Measurements from ENCODE around the gene PRR33.

Gene PRR33

DNA sequence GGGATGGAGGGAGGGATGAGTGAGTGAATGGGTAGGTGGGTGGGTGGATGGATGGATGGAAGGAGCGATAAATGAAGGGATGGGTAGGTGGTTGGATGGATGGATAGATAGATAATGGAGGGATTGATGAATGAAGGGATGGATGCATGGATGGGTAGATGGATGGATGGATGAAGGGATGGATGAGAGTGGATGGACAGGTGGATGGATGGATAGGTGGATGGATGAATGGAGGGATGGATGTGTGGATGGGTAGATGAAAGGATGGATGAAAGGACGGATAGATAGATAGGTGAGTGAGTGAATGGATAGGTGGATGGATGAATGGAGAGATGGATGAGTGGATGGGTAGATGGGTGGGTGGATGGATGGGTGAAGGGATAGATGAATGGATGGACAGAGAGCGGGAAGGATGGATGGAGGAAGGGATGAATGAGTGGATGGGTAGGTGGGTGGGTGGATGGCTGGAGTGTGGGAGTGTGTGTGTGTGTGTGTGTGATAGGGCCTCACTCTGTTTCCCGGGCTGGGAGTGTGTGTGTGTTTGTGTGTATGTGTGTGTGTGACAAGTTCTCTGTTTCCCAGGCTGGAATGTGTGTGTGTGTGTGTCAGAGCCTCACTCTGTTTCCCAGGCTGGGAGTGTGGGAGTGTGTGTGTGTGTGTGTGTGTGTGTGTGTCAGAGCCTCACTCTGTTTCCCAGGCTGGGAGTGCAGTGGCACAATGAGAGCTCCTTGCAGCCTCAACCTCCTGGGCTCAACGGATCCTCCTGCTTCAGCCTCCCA lies 2.1 kb upstream of the PRR33 start:
- peak overlapping the region; percentile 97 for H3K4me3 ChIP-seq (ENCODE audit: low read length, poor library complexity, severe bottlenecking)
- no peak overlapping the region for H2AFZ ChIP-seq (ENCODE audit: low read length)
- H4K20me1 ChIP-seq (ENCODE audit: insufficient read depth, low read length, poor library complexity, severe bottlenecking), result peaks cover 8% of the 10 kb centered on the region
- H3K36me3 ChIP-seq (ENCODE audit: insufficient read depth, low read length), result no peaks in the 10 kb centered on the region; the same call in 1 of the 2 replicates
- H3F3A ChIP-seq (ENCODE audit: low read depth), result no peaks in the 10 kb centered on the region
- no peak overlapping the region for H3K9ac ChIP-seq (ENCODE audit: low read depth, low read length, poor library complexity, severe bottlenecking)
- peak overlapping the region; percentile 71 for H3K4me2 ChIP-seq (ENCODE audit: low read depth, low read length, poor library complexity, severe bottlenecking)
- peaks cover 2% of the 10 kb centered on the region for H3K4me1 ChIP-seq (ENCODE audit: insufficient read depth, low read length, poor library complexity, severe bottlenecking)
- peaks cover 42% of the 10 kb centered on the region for H3K79me2 ChIP-seq (ENCODE audit: insufficient read depth, low read length)
- TF ChIP-seq EZH2phosphoT487 (IDR thresholded peaks at IDR 0.05; ENCODE audit: borderline replicate concordance), result no peak
- TF ChIP-seq, protein P1, sequence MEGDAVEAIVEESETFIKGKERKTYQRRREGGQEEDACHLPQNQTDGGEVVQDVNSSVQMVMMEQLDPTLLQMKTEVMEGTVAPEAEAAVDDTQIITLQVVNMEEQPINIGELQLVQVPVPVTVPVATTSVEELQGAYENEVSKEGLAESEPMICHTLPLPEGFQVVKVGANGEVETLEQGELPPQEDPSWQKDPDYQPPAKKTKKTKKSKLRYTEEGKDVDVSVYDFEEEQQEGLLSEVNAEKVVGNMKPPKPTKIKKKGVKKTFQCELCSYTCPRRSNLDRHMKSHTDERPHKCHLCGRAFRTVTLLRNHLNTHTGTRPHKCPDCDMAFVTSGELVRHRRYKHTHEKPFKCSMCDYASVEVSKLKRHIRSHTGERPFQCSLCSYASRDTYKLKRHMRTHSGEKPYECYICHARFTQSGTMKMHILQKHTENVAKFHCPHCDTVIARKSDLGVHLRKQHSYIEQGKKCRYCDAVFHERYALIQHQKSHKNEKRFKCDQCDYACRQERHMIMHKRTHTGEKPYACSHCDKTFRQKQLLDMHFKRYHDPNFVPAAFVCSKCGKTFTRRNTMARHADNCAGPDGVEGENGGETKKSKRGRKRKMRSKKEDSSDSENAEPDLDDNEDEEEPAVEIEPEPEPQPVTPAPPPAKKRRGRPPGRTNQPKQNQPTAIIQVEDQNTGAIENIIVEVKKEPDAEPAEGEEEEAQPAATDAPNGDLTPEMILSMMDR (conservative IDR thresholded peaks at IDR 0.05; ENCODE audit: low read length), result no peak
- peaks cover 7% of the 10 kb centered on the region for H3K27me3 ChIP-seq (ENCODE audit: insufficient read depth, low read length, poor library complexity, severe bottlenecking)
- no peaks in the 10 kb centered on the region for H3K9me2 ChIP-seq (replicated peaks; ENCODE audit: low read depth, low read length)
- H3K9me3 ChIP-seq (ENCODE audit: insufficient read depth, low read depth, low read length), result no peaks in the 10 kb centered on the region

DNA sequence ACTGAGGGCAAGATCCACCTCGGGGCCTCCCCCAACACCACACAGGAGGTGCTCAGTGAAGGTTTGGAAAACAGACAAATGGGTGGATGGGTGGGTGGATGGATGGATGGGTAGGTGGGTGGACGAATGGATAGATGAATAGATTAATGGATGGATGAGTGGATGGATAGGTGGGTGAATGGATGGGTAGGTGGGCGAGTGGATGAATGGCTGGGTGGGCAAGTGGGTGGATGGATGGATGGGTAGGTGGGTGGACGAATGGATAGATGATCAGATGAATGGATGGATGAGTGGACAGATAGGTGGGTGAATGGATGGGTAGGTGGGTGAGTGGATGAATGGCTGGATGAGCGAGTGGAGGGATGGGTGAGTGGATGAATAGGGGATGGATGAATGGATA lies 863 bp upstream of the PRR33 start:
- Histone ChIP-seq H3K27me3 (ENCODE audit: insufficient read depth, low read length, poor library complexity, severe bottlenecking) (peaks cover 7% of the 10 kb centered on the region), H2AFZ (ENCODE audit: low read length) (no peak overlapping the region), H3K4me2 (ENCODE audit: low read depth, low read length, poor library complexity, severe bottlenecking) (peak overlapping the region; percentile 71), H3K9me2 (replicated peaks; ENCODE audit: low read depth, low read length) (no peaks in the 10 kb centered on the region), H3F3A (ENCODE audit: low read depth) (no peaks in the 10 kb centered on the region), H3K36me3 (ENCODE audit: insufficient read depth, low read length) (no peaks in the 10 kb centered on the region; the same call in none of the 2 replicates), H3K4me1 (ENCODE audit: insufficient read depth, low read length, poor library complexity, severe bottlenecking) (peaks cover 14% of the 10 kb centered on the region), H3K9me3 (ENCODE audit: insufficient read depth, low read depth, low read length) (no peaks in the 10 kb centered on the region), H3K4me3 (ENCODE audit: low read length, poor library complexity, severe bottlenecking) (peak overlapping the region; percentile 97), H3K79me2 (ENCODE audit: insufficient read depth, low read length) (peaks cover 54% of the 10 kb centered on the region), H4K20me1 (ENCODE audit: insufficient read depth, low read length, poor library complexity, severe bottlenecking) (peaks cover 8% of the 10 kb centered on the region), H3K9ac (ENCODE audit: low read depth, low read length, poor library complexity, severe bottlenecking) (no peak overlapping the region)
- TF ChIP-seq, protein P1 (conservative IDR thresholded peaks at IDR 0.05; ENCODE audit: low read length), result no peak
- no peak for TF ChIP-seq EZH2phosphoT487 (IDR thresholded peaks at IDR 0.05; ENCODE audit: borderline replicate concordance)

DNA sequence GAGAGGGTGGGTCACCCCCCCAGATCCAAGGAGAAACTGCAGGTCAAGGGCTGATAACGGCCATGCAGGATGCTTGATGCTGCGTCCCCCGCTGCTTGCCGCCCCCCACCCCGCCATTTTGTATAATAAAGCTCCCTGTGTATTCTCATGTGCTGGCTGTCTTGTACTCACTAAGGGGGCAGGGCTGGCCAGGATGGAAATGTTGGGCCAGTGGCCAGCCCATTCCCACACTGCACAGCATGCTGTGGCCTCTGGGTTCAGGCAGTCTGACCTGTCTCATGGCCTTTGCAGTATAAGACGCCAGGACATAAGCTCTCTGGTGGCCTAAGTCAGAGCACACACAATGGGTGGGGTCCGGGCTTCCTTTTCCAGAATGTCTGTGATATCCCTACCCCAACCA lies 421 bp upstream of the PRR33 start:
- H3K79me2 ChIP-seq (ENCODE audit: insufficient read depth, low read length), result peaks cover 54% of the 10 kb centered on the region
- peaks cover 17% of the 10 kb centered on the region for H3K4me1 ChIP-seq (ENCODE audit: insufficient read depth, low read length, poor library complexity, severe bottlenecking)
- no peak overlapping the region for H2AFZ ChIP-seq (ENCODE audit: low read length)
- H3K36me3 ChIP-seq (ENCODE audit: insufficient read depth, low read length), result no peaks in the 10 kb centered on the region; the same call in none of the 2 replicates
- peak overlapping the region; percentile 71 for H3K4me2 ChIP-seq (ENCODE audit: low read depth, low read length, poor library complexity, severe bottlenecking)
- TF ChIP-seq, protein P1 (conservative IDR thresholded peaks at IDR 0.05; ENCODE audit: low read length), result no peak
- TF ChIP-seq EZH2phosphoT487 (IDR thresholded peaks at IDR 0.05; ENCODE audit: borderline replicate concordance), result no peak
- H3F3A ChIP-seq (ENCODE audit: low read depth), result no peaks in the 10 kb centered on the region
- H3K9me2 ChIP-seq (replicated peaks; ENCODE audit: low read depth, low read length), result no peaks in the 10 kb centered on the region
- H3K9ac ChIP-seq (ENCODE audit: low read depth, low read length, poor library complexity, severe bottlenecking), result peak overlapping the region; percentile 100
- H3K9me3 ChIP-seq (ENCODE audit: insufficient read depth, low read depth, low read length), result no peaks in the 10 kb centered on the region
- H4K20me1 ChIP-seq (ENCODE audit: insufficient read depth, low read length, poor library complexity, severe bottlenecking), result peaks cover 8% of the 10 kb centered on the region
- peak overlapping the region; percentile 97 for H3K4me3 ChIP-seq (ENCODE audit: low read length, poor library complexity, severe bottlenecking)
- peaks cover 7% of the 10 kb centered on the region for H3K27me3 ChIP-seq (ENCODE audit: insufficient read depth, low read length, poor library complexity, severe bottlenecking)
